Tibial nerve (tissue), 4 donors: ENCODE data around the gene RGS16. TPM values are rescaled to one million over a fixed set of nuclear protein-coding genes. Genes with fewer than 3 reads are reported as not detected.

Experiments used
- DNase-seq, 2 donors: peaks; one replicate each; pipeline ENCODE4 v3.0.0-alpha.2; 2019; ENCODE audit warnings: low spot score in 2 of 2
- H3K27ac ChIP-seq, 4 donors: fragments of 200-600 bp; sonication (generic) in 3 of 4; one replicate each; pipeline ENCODE4 v1.5.1; 2017 to 2019; ENCODE audit warnings: mild to moderate bottlenecking in 1 of 4
- H3K27me3 ChIP-seq, 2 donors: fragments of 200-600 bp; sonication (generic) in 1 of 2; one replicate each; pipeline versions ENCODE4 v1.5.1 to v1.6.0; 2017 to 2019
- H3K36me3 ChIP-seq, 3 donors: fragments of 200-600 bp; sonication (generic); one replicate each; pipeline ENCODE4 v1.5.1; 2018 to 2019
- H3K4me1 ChIP-seq, 4 donors: fragments of 200-600 bp; sonication (generic) in 3 of 4; one replicate each; pipeline ENCODE4 v1.5.1; 2017 to 2019
- H3K4me3 ChIP-seq, 4 donors: fragments of 200-600 bp; sonication (generic) in 3 of 4; one replicate each; pipeline ENCODE4 v1.5.1; 2017 to 2019; ENCODE audit warnings: mild to moderate bottlenecking in 1 of 4, moderate library complexity in 1 of 4
- H3K9me3 ChIP-seq, 4 donors: fragments of 200-600 bp; sonication (generic) in 3 of 4; one replicate each; pipeline ENCODE4 v1.5.1; 2017 to 2019
- CTCF ChIP-seq, 5 experiments: fragments of 200-600 bp in 3 of 5; fragments of 450-650 bp in 2 of 5; sonication (generic) in 3 of 5; IDR thresholded peaks; one replicate each; pipeline ENCODE4 v1.5.1; 2016 to 2019; ENCODE audit warnings: antibody characterized with exemption in 5 of 5, mild to moderate bottlenecking in 3 of 5, moderate library complexity in 2 of 5
- EP300 ChIP-seq, 2 donors: sonication (generic); formaldehyde crosslinking; IDR thresholded peaks; one replicate each; pipeline ENCODE4 v1.6.1; 2017; ENCODE audit warnings: antibody characterized with exemption in 2 of 2, mild to moderate bottlenecking in 1 of 2
- POLR2A ChIP-seq, 2 donors: fragments of 450-650 bp; IDR thresholded peaks; one replicate each; pipeline ENCODE4 v1.6.1; 2017; ENCODE audit warnings: antibody characterized with exemption in 2 of 2, mild to moderate bottlenecking in 2 of 2, moderate library complexity in 2 of 2
- WGBS, 2 donors: methylation state at CpG; one replicate each; pipeline ENCODE4 v1.1.5; 2018; 5-methylcytosine and 5-hydroxymethylcytosine counted together
- total RNA-seq, 4 donors: library from RNA; depleted of rRNA; stranded (reverse); fragments of >200 nt; gene quantifications; one replicate each; pipeline ENCODE4 v1.1.0, GENCODE V29; 2016

RGS16 gene
- total RNA-seq, 4 donors from 2014 or later: 0.78 to 2.1 (median 1.2) TPM

GRCh38 chr1:182600745-182601415, 3.3 kb downstream of the RGS16 start:
- H3K27me3 ChIP-seq: no peaks in the 10 kb centered on the region
- H3K9me3 ChIP-seq: no peaks in the 10 kb centered on the region
- TF ChIP-seq POLR2A (IDR thresholded peaks at IDR 0.05): no peak
- no peak for TF ChIP-seq EP300 (IDR thresholded peaks at IDR 0.05)
- no peak for TF ChIP-seq CTCF (IDR thresholded peaks at IDR 0.05)
- peaks cover 0 to 43% (median 20%) of the 10 kb centered on the region in 4 donors for H3K4me1 ChIP-seq
- no peak overlapping the region for H3K4me3 ChIP-seq
- H3K27ac ChIP-seq: no peak overlapping the region
- peaks cover 0 to 22% (median 0%) of the 10 kb centered on the region in 3 donors for H3K36me3 ChIP-seq
- 62 to 67% methylated on average over 5 of the region's 5 CpGs for WGBS, 2 donors
- no peak for DNase-seq

- 84 to 85% methylated on average over 17 of the region's 17 CpGs for WGBS, 2 donors
- no peaks in the 10 kb centered on the region for H3K9me3 ChIP-seq
- no peak for TF ChIP-seq CTCF (IDR thresholded peaks at IDR 0.05)
- no peak for TF ChIP-seq EP300 (IDR thresholded peaks at IDR 0.05)
- no peak for TF ChIP-seq POLR2A (IDR thresholded peaks at IDR 0.05)
- no peaks in the 10 kb centered on the region for H3K27me3 ChIP-seq
- H3K4me1 ChIP-seq: peaks cover 0 to 48% (median 20%) of the 10 kb centered on the region in 4 donors
- peaks cover 0 to 22% (median 0%) of the 10 kb centered on the region in 3 donors for H3K36me3 ChIP-seq
- H3K27ac ChIP-seq: no peak overlapping the region
- no peak overlapping the region for H3K4me3 ChIP-seq
- no peak for DNase-seq
Measured at GRCh38 chr1:182600036-182600713, 4.0 kb downstream of the RGS16 start.

GRCh38 chr1:182599339-182599738, 4.8 kb downstream of the RGS16 start:
- no peak overlapping the region for H3K27ac ChIP-seq
- peaks cover 0 to 22% (median 0%) of the 10 kb centered on the region in 3 donors for H3K36me3 ChIP-seq
- peaks cover 0 to 43% (median 20%) of the 10 kb centered on the region in 4 donors for H3K4me1 ChIP-seq
- H3K9me3 ChIP-seq: no peaks in the 10 kb centered on the region
- TF ChIP-seq POLR2A (IDR thresholded peaks at IDR 0.05) (no peak), CTCF (IDR thresholded peaks at IDR 0.05) (no peak), EP300 (IDR thresholded peaks at IDR 0.05) (no peak)
- WGBS, 2 donors: 67 to 79% methylated on average over 5 to 6 of the region's 6 CpGs
- H3K27me3 ChIP-seq: no peaks in the 10 kb centered on the region
- DNase-seq: no peak
- H3K4me3 ChIP-seq: no peak overlapping the region

GRCh38 chr1:182598296-182598695, 5.9 kb downstream of the RGS16 start:
- 73% methylated on average over 5 of the region's 5 CpGs for WGBS, 2 donors
- Histone ChIP-seq H3K27me3 (no peaks in the 10 kb centered on the region), H3K36me3 (peaks cover 0 to 22% (median 0%) of the 10 kb centered on the region in 3 donors), H3K4me1 (peaks cover 0 to 33% (median 13%) of the 10 kb centered on the region in 4 donors), H3K27ac (no peak overlapping the region), H3K4me3 (no peak overlapping the region), H3K9me3 (no peaks in the 10 kb centered on the region)
- TF ChIP-seq POLR2A (IDR thresholded peaks at IDR 0.05): no peak
- TF ChIP-seq CTCF (IDR thresholded peaks at IDR 0.05): no peak
- TF ChIP-seq EP300 (IDR thresholded peaks at IDR 0.05): no peak
- DNase-seq: no peak

- Histone ChIP-seq H3K27ac (no peak overlapping the region), H3K36me3 (peaks cover 0 to 22% (median 0%) of the 10 kb centered on the region in 3 donors), H3K9me3 (no peaks in the 10 kb centered on the region), H3K27me3 (no peaks in the 10 kb centered on the region), H3K4me1 (peaks cover 0 to 19% (median 9%) of the 10 kb centered on the region in 4 donors), H3K4me3 (no peak overlapping the region)
- DNase-seq: no peak
- 91 to 95% methylated on average over 6 of the region's 6 CpGs for WGBS, 2 donors
- TF ChIP-seq POLR2A (IDR thresholded peaks at IDR 0.05) (no peak), EP300 (IDR thresholded peaks at IDR 0.05) (no peak), CTCF (IDR thresholded peaks at IDR 0.05) (no peak)
Measured at GRCh38 chr1:182596934-182597333, 7.3 kb downstream of the RGS16 start.
